Thyroid gland (tissue), 4 donors: Measurements from ENCODE around the gene WARS2.

Source experiments
- POLR2A ChIP-seq, 2 donors: fragments of 450-650 bp; IDR thresholded peaks; one replicate each; pipeline ENCODE4 v1.6.1; 2017; ENCODE audit warnings: antibody characterized with exemption in 2 of 2, mild to moderate bottlenecking in 2 of 2, moderate library complexity in 1 of 2
- TF ChIP-seq, protein P1 (sequence below), 6 experiments: fragments of 200-600 bp in 3 of 6; fragments of 450-650 bp in 3 of 6; sonication (generic) in 3 of 6; IDR thresholded peaks; one replicate each; pipeline ENCODE4 v1.5.1; 2016 to 2019; ENCODE audit warnings: antibody characterized with exemption in 6 of 6, mild to moderate bottlenecking in 2 of 6, inconsistent platforms in 1 of 6, moderate library complexity in 1 of 6

DNA sequence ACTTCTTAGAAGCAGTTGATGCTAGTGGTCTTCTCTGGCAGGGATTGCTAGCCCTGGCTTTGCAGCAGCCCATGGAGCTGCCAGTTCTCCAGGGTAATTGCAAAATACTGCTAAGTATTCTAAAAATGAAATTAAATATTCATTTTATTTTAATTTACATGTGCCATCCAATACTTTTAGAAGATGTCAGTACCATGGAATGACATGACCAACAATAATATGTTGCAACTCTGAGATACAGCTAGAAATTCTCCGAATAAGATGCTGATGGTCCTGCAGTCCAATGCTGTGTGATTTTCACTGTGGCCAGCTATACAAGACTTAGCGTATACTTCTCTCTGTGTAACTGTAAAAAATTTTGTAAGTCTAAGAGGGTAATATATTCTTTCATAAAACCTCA is 20.0 kb upstream of the WARS2 start:
- TF ChIP-seq, protein P1, sequence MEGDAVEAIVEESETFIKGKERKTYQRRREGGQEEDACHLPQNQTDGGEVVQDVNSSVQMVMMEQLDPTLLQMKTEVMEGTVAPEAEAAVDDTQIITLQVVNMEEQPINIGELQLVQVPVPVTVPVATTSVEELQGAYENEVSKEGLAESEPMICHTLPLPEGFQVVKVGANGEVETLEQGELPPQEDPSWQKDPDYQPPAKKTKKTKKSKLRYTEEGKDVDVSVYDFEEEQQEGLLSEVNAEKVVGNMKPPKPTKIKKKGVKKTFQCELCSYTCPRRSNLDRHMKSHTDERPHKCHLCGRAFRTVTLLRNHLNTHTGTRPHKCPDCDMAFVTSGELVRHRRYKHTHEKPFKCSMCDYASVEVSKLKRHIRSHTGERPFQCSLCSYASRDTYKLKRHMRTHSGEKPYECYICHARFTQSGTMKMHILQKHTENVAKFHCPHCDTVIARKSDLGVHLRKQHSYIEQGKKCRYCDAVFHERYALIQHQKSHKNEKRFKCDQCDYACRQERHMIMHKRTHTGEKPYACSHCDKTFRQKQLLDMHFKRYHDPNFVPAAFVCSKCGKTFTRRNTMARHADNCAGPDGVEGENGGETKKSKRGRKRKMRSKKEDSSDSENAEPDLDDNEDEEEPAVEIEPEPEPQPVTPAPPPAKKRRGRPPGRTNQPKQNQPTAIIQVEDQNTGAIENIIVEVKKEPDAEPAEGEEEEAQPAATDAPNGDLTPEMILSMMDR (IDR thresholded peaks at IDR 0.05), result no peak
- no peak for TF ChIP-seq POLR2A (IDR thresholded peaks at IDR 0.05)
